K562 (cell line): ENCODE results near the gene RUSC2. TPM values are rescaled to one million over a fixed set of nuclear protein-coding genes. Genes with fewer than 3 reads are reported as not detected.

Experiments
- ATAC-seq: fragments of 200-7000 bp; cut with Tn5 transposase; 3 replicates; pipeline ENCODE4 v1.9.1; 2020; ENCODE audit warnings: moderate library complexity
- BruUV-seq: library from RNA; stranded (reverse); fragments of 400-500 nt; replicated peaks from 2 replicates; lab custom pipeline; 2021; lab: Mats Ljungman, UMichigan
- CTCF ChIA-PET: fragments of 300-600 bp; formaldehyde crosslinking; extraction: SDS; loops from one replicate; lab custom pipeline; 2021; ENCODE audit warnings: low intra/inter-chr PET ratio; lab: Yijun Ruan, JAX
- POLR2A ChIA-PET: fragments of 300-600, 350-650 bp; sonication (Branson Sonifier 250); formaldehyde crosslinking; extraction: SDS; loops from one replicate; lab custom pipeline; 2021; ENCODE audit warnings: antibody characterized with exemption, inconsistent platforms; lab: Yijun Ruan, JAX
- DNase-seq, 4 experiments: peaks; one replicate each; pipeline versions ENCODE4 v3.0.0 to v3.0.0-alpha.2; 2011 to 2018; ENCODE audit warnings: low spot score in 3 of 4, mixed read lengths in 3 of 4; ENCODE audit errors: extremely low read depth in 1 of 4
- FAIRE-seq: peaks from 2 replicates; lab custom pipeline; 2011; peaks lifted over from hg19 to GRCh38; lab: Jason Lieb, UNC
- H2AFZ ChIP-seq: 2 replicates; pipeline ENCODE4 v1.6.0; 2011; ENCODE audit warnings: low read depth, low read length, control low read depth, inconsistent platforms
- H3K27ac ChIP-seq: fragments of 200-600 bp; 3 replicates; pipeline ENCODE4 v1.8.0; 2011; ENCODE audit warnings: low read depth, mild to moderate bottlenecking, control low read depth, inconsistent platforms, low read length, moderate library complexity, mixed read lengths; ENCODE audit errors: extremely low read depth
- H3K27me3 ChIP-seq, 2 experiments: fragments of 300-600 bp in 1 of 2; 2 replicates in 1 of 2; 3 replicates in 1 of 2; pipeline versions ENCODE4 v1.6.0 to v1.8.0; 2011; ENCODE audit warnings: inconsistent platforms in 2 of 2, low read length in 2 of 2, mild to moderate bottlenecking in 1 of 2, mixed read lengths in 1 of 2, moderate library complexity in 1 of 2; ENCODE audit not compliant: control insufficient read depth in 2 of 2, insufficient read depth in 2 of 2
- H3K36me3 ChIP-seq: fragments of 300-600 bp; 3 replicates; pipeline ENCODE4 v1.8.0; 2011; ENCODE audit warnings: mild to moderate bottlenecking, low read length, inconsistent platforms; ENCODE audit not compliant: control insufficient read depth, insufficient read depth
- H3K4me1 ChIP-seq, 2 experiments: fragments of 200-600 bp in 1 of 2; replicated peaks in 1 of 2; 2 replicates in 1 of 2; 3 replicates in 1 of 2; pipeline versions ENCODE4 v1.5.1 to v1.8.0; 2011; ENCODE audit warnings: inconsistent platforms in 2 of 2, low read length in 2 of 2, mild to moderate bottlenecking in 1 of 2, mixed read lengths in 1 of 2, moderate library complexity in 1 of 2; ENCODE audit not compliant: control insufficient read depth in 2 of 2, insufficient read depth in 2 of 2
- H3K4me2 ChIP-seq: 2 replicates; pipeline ENCODE4 v1.6.1; 2011; ENCODE audit warnings: low read length, control low read depth, inconsistent platforms, mixed read lengths; ENCODE audit not compliant: insufficient read depth
- H3K4me3 ChIP-seq: fragments of 200-600 bp; sonication (generic), shearing (Covaris generic); 2 replicates; pipeline ENCODE4 v1.5.1; 2016; ENCODE audit warnings: control low read depth, inconsistent platforms
- H3K79me2 ChIP-seq: fragments of 200-600 bp; 3 replicates; pipeline ENCODE4 v1.8.0; 2011; ENCODE audit warnings: low read length, inconsistent platforms; ENCODE audit not compliant: control insufficient read depth, insufficient read depth
- H3K9ac ChIP-seq, 2 experiments: 2 replicates each; pipeline versions ENCODE4 v1.6.0 to v1.6.1; 2011; ENCODE audit warnings: low read depth in 2 of 2, low read length in 2 of 2, control low read depth in 1 of 2, inconsistent platforms in 1 of 2, mild to moderate bottlenecking in 1 of 2, mixed read lengths in 1 of 2; ENCODE audit not compliant: insufficient read depth in 1 of 2
- H3K9me1 ChIP-seq: one replicate; pipeline ENCODE4 v1.6.0; 2011; ENCODE audit warnings: inconsistent platforms, mild to moderate bottlenecking, low read length, moderate library complexity; ENCODE audit not compliant: control insufficient read depth, insufficient read depth
- H3K9me3 ChIP-seq: replicated peaks from 2 replicates; pipeline ENCODE4 v1.5.1; 2011; ENCODE audit warnings: low read depth, low read length, inconsistent platforms; ENCODE audit not compliant: control insufficient read depth, insufficient read depth
- H4K20me1 ChIP-seq: replicated peaks from 2 replicates; pipeline ENCODE4 v1.6.1; 2011; ENCODE audit warnings: low read length, inconsistent platforms, mixed read lengths; ENCODE audit not compliant: control insufficient read depth, insufficient read depth
- MTA2 ChIP-seq: fragments of 450-650 bp; IDR thresholded peaks from 2 replicates; pipeline ENCODE4 v1.6.1; 2016; ENCODE audit warnings: low read depth
- TBL1XR1 ChIP-seq, 2 experiments: IDR thresholded peaks; 2 replicates each; pipeline ENCODE4 v1.6.1; 2012; ENCODE audit warnings: improper control_type of control experiment in 2 of 2, low read length in 2 of 2, mild to moderate bottlenecking in 1 of 2
- TCFL5 ChIP-seq: fragments of 250-450 bp; sonication (Bioruptor Pico); conservative IDR thresholded peaks from 2 replicates; pipeline ENCODE4 v1.6.1; 2021; ENCODE audit warnings: mild to moderate bottlenecking, moderate library complexity, matching md5 sums
- TFE3 ChIP-seq: fragments of 450-650 bp; formaldehyde crosslinking; IDR thresholded peaks from 2 replicates; pipeline ENCODE4 v1.4.0; 2020; ENCODE audit warnings: mild to moderate bottlenecking, mixed read lengths
- ZFP1 ChIP-seq: fragments of 450-650 bp; formaldehyde crosslinking; IDR thresholded peaks from 2 replicates; pipeline ENCODE4 v1.4.0; 2020; ENCODE audit warnings: mild to moderate bottlenecking, mixed read lengths
- ZNF707 ChIP-seq: fragments of 250-450 bp; sonication (Bioruptor Pico); conservative IDR thresholded peaks from 2 replicates; pipeline ENCODE4 v1.8.0; 2022; ENCODE audit warnings: inconsistent platforms, mild to moderate bottlenecking, moderate library complexity
- WGBS: fragments of 100-300 bp; shearing (Covaris generic); methylation state at CpG from one replicate; pipeline ENCODE4 v1.1.6; 2016; ENCODE audit warnings: low coverage, mixed read lengths; ENCODE audit not compliant: insufficient coverage; ENCODE audit errors: missing lambda C conversion rate; 5-methylcytosine and 5-hydroxymethylcytosine counted together
- in situ Hi-C: fragments of 300-500 bp; cut with MboI; formaldehyde crosslinking; loops from 4 replicates; pipeline ENCODE4 v1.15.0; 2018; ENCODE audit warnings: inconsistent platforms, mixed read lengths
- intact Hi-C: fragments of 100-400 bp; cut with micrococcal nuclease; formaldehyde crosslinking; loops from 2 replicates; pipeline ENCODE4 v1.14.2; 2022
- polyA plus RNA-seq, 8 experiments: library from polyadenylated mRNA; depleted of rRNA in 4 of 8; stranded (reverse) in 5 of 8; unstranded in 3 of 8; fragments of >200 nt; fragmentation: Nextera tagmentation in 2 of 8; fragmentation: Illumina TruSeq in 1 of 8; extraction: Ambion mirVana in 2 of 8; extraction: Trizol in 1 of 8; gene quantifications; 2 replicates each; pipeline versions ENCODE4 v1.2.1 to v1.2.3, GENCODE V29; 2011 to 2014; ENCODE audit warnings: inconsistent platforms in 1 of 8, missing spikeins in 1 of 8
- total RNA-seq, 7 experiments: library from RNA; depleted of rRNA in 6 of 7; stranded (reverse); fragments of >200 nt in 6 of 7; fragmentation: Illumina TruSeq in 2 of 7; extraction: Trizol in 2 of 7; gene quantifications; 2 replicates each; pipeline versions ENCODE4 v1.2.1 to v1.2.3, GENCODE V29; 2011 to 2021; ENCODE audit warnings: low replicate concordance in 1 of 7

Gene RUSC2
- total and polyA plus RNA-seq, 9 of the 15 experiments (the other 6 are each of a cell fraction or from before 2014, with no cell fraction given): 0.08 to 12.8 (median 3.1) TPM

- ChIA-PET CTCF (no interaction called here), POLR2A (interaction anchor here (0.7 kb wide), 1 partner anchor 354 kb away, joined by 3 read pairs; no protein-coding TSS in a partner anchor)
- no peak overlapping the region for H3K9ac ChIP-seq
Measured at GRCh38 chr9:35470340-35470739, 19.6 kb upstream of the RUSC2 start.

GRCh38 chr9:35470894-35471293 is 19.0 kb upstream of the RUSC2 start:
- no peaks in the 10 kb centered on the region for H4K20me1 ChIP-seq
- H3K4me1 ChIP-seq: no peaks in the 10 kb centered on the region
- H3K27ac ChIP-seq: no peak overlapping the region
- H3K9ac ChIP-seq: no peak overlapping the region
- no TSS peak for BruUV-seq
- TF ChIP-seq ZFP1 (CRISPR knock-in tag): no peak
- no peak for TF ChIP-seq MTA2
- TF ChIP-seq TBL1XR1 (IDR thresholded peaks at IDR 0.05; ENCODE audit: low read length in 2 of 2): no peak
- no peak for TF ChIP-seq TCFL5 (CRISPR knock-in tag)
- TF ChIP-seq TFE3 (CRISPR knock-in tag): no peak
- in situ Hi-C loops (loop anchor here (5.0 kb wide), 1 partner anchor 354 kb away; the partner anchor contains the start of gene ATOSB), intact Hi-C loops (no loop called here)
- H3K79me2 ChIP-seq: no peaks in the 10 kb centered on the region
- ChIA-PET CTCF (no interaction called here), POLR2A (interaction anchor here (0.7 kb wide), 1 partner anchor 354 kb away, joined by 3 read pairs; no protein-coding TSS in a partner anchor)
- ATAC-seq (no peak), DNase-seq (no peak), FAIRE-seq (no peak)
- H3K4me3 ChIP-seq: no peak overlapping the region
- H3K4me2 ChIP-seq: no peak overlapping the region
- no peak overlapping the region for H2AFZ ChIP-seq
- no peaks in the 10 kb centered on the region; a peak in 1 of 5 replicates for H3K27me3 ChIP-seq
- 3% methylated on average over 4 of the region's 4 CpGs for WGBS
- no peaks in the 10 kb centered on the region for H3K36me3 ChIP-seq
- H3K9me3 ChIP-seq: no peaks in the 10 kb centered on the region
- H3K9me1 ChIP-seq: no peaks in the 10 kb centered on the region

More at GRCh38 chr9:35470340-35470739, 19.6 kb upstream of the RUSC2 start:
- Histone ChIP-seq H3K9me1 (no peaks in the 10 kb centered on the region), H3K36me3 (no peaks in the 10 kb centered on the region), H2AFZ (no peak overlapping the region), H4K20me1 (no peaks in the 10 kb centered on the region), H3K27ac (no peak overlapping the region), H3K4me3 (no peak overlapping the region), H3K27me3 (no peaks in the 10 kb centered on the region; a peak in 1 of 5 replicates), H3K4me1 (no peaks in the 10 kb centered on the region), H3K9me3 (no peaks in the 10 kb centered on the region), H3K4me2 (no peak overlapping the region), H3K79me2 (no peaks in the 10 kb centered on the region)
- intact Hi-C loops (no loop called here), in situ Hi-C loops (loop anchor here (5.0 kb wide), 1 partner anchor 353 kb away; the partner anchor contains the start of gene ATOSB)
- no peak for ATAC-seq
- no peak for DNase-seq
- TF ChIP-seq ZNF707 (CRISPR knock-in tag): no peak
- 0% methylated on average over 1 of the region's 1 CpG for WGBS
- no TSS peak for BruUV-seq
- FAIRE-seq: no peak
